DMS79 (cell line): ENCODE results near the gene ALPP.
A peak's percentile ranks its signal among the peaks of the same experiment; 100 is the strongest.
"Not testable (repeated sequence)": the region's sequence is repeated elsewhere in the genome, so short reads cannot be mapped to it uniquely, and the experiment has no call there.

Experiments used
- DNase-seq: peaks from one replicate; lab custom pipeline; 2025; lab: John Stamatoyannopoulos, UW

Gene ALPP

GRCh38 chr2:232406556-232407310 lies 28.2 kb downstream of the ALPP start, which contains the start of gene ALPG:
Gene ALPG, plus strand, starts transcription at chr2:232406844. Its CDS starts 51 bp downstream, at chr2:232406895.
- DNase-seq: no peak

- not testable (repeated sequence) for DNase-seq
These were observed 29.0 kb downstream of the ALPP start for GRCh38 chr2:232407428-232408150.

- DNase-seq: not testable (repeated sequence)
These were observed 29.7 kb downstream of the ALPP start for GRCh38 chr2:232408269-232408668.

GRCh38 chr2:232409617-232410016 lies 31.1 kb downstream of the ALPP start:
- DNase-seq: not testable (repeated sequence)

GRCh38 chr2:232410238-232410900 lies 31.8 kb downstream of the ALPP start:
- no peak for DNase-seq

GRCh38 chr2:232411901-232412629 lies 33.5 kb downstream of the ALPP start:
- no peak for DNase-seq

- DNase-seq: no peak
These were observed 34.4 kb downstream of the ALPP start for GRCh38 chr2:232412986-232413385.

GRCh38 chr2:232415138-232415690 lies 36.7 kb downstream of the ALPP start:
- DNase-seq: no peak

GRCh38 chr2:232415736-232416520 lies 37.4 kb downstream of the ALPP start:
- DNase-seq: no peak

- DNase-seq: no peak
These were observed 38.2 kb downstream of the ALPP start for GRCh38 chr2:232416521-232417470.

- DNase-seq: no peak
These were observed 38.9 kb downstream of the ALPP start for GRCh38 chr2:232417489-232417888.

GRCh38 chr2:232418056-232418455 lies 39.5 kb downstream of the ALPP start:
- no peak for DNase-seq

- DNase-seq: peak; percentile 77
These were observed 40.1 kb downstream of the ALPP start for GRCh38 chr2:232418466-232419244.

- DNase-seq: peak; percentile 50
These were observed 40.9 kb downstream of the ALPP start for GRCh38 chr2:232419245-232420072.

- no peak for DNase-seq
These were observed 41.5 kb downstream of the ALPP start for GRCh38 chr2:232420073-232420454.

- no peak for DNase-seq
These were observed 42.1 kb downstream of the ALPP start for GRCh38 chr2:232420463-232421188.

- DNase-seq: no peak
These were observed 42.7 kb downstream of the ALPP start for GRCh38 chr2:232421189-232421785.
